GM19324 (cell line): ENCODE measurements around the gene RPL13.

Experiments
- ATAC-seq: cut with Tn5 transposase; IDR thresholded peaks from one replicate; pipeline ENCODE4 v1.9.1; 2021; ENCODE audit warnings: mild to moderate bottlenecking, moderate library complexity; ENCODE audit not compliant: unreplicated experiment, low FRiP score

The RPL13 gene

GRCh38 chr16:89595330-89596060 is 35.0 kb downstream of the RPL13 start:
- ATAC-seq: no peak

- no peak for ATAC-seq
These were observed 35.7 kb downstream of the RPL13 start for GRCh38 chr16:89596061-89596689.

GRCh38 chr16:89596957-89597649 is 36.6 kb downstream of the RPL13 start:
- ATAC-seq: no peak

GRCh38 chr16:89598199-89598598 is 37.7 kb downstream of the RPL13 start:
- ATAC-seq: no peak

GRCh38 chr16:89599451-89599858 is 39.0 kb downstream of the RPL13 start:
- ATAC-seq: no peak

GRCh38 chr16:89599902-89600301 is 39.4 kb downstream of the RPL13 start:
- ATAC-seq: no peak

GRCh38 chr16:89600427-89600826 is 39.9 kb downstream of the RPL13 start:
- no peak for ATAC-seq

GRCh38 chr16:89600956-89601355 is 40.5 kb downstream of the RPL13 start:
- ATAC-seq: no peak

- no peak for ATAC-seq
These were observed 41.4 kb downstream of the RPL13 start for GRCh38 chr16:89601906-89602272.

GRCh38 chr16:89602273-89602951 is 41.9 kb downstream of the RPL13 start:
- ATAC-seq: no peak

- ATAC-seq: no peak
These were observed 42.6 kb downstream of the RPL13 start for GRCh38 chr16:89602952-89603590.

- ATAC-seq: no peak
These were observed 44.3 kb downstream of the RPL13 start for GRCh38 chr16:89604764-89605163.

GRCh38 chr16:89605186-89605970 is 44.9 kb downstream of the RPL13 start:
- ATAC-seq: no peak

GRCh38 chr16:89606006-89606405 is 45.5 kb downstream of the RPL13 start:
- ATAC-seq: no peak

- ATAC-seq: no peak
These were observed 47.0 kb downstream of the RPL13 start for GRCh38 chr16:89607453-89607852.

- ATAC-seq: no peak
These were observed 47.7 kb downstream of the RPL13 start for GRCh38 chr16:89607937-89608740.

- no peak for ATAC-seq
These were observed 49.6 kb downstream of the RPL13 start for GRCh38 chr16:89610108-89610453.

- no peak for ATAC-seq
These were observed 52.1 kb downstream of the RPL13 start for GRCh38 chr16:89612415-89613166.
